ENCODE data around the gene ARIH2.

ARIH2 gene

GRCh38 chr3:48926425-48927392, 8.1 kb downstream of the ARIH2 start:
- Histone ChIP-seq H3K23ac (ENCODE audit: low read length in 2 of 2) (no peak overlapping the region), H3K14ac (ENCODE audit: low read length in 2 of 2) (no peak overlapping the region), H3K27ac (ENCODE audit: low read length, poor library complexity, severe bottlenecking) (no peak overlapping the region), H3K79me1 (replicated peaks; ENCODE audit: low read length, poor library complexity, severe bottlenecking) (peaks cover 6% of the 10 kb centered on the region), H3K18ac (ENCODE audit: low read depth in 1 of 2, low read length in 2 of 2) (no peak overlapping the region), H3K4ac (ENCODE audit: low read depth in 1 of 2, low read length in 2 of 2) (no peak overlapping the region), H2AK5ac (ENCODE audit: low read length, severe bottlenecking) (no peak overlapping the region), H2AFZ (ENCODE audit: low read depth, low read length) (no peak overlapping the region), H3K9me3 (ENCODE audit: control insufficient read depth, low read length) (no peaks in the 10 kb centered on the region), H2BK5ac (ENCODE audit: low read depth, low read length, poor library complexity, severe bottlenecking) (no peak overlapping the region), H3K4me3 (ENCODE audit: insufficient read depth in 1 of 2, low read depth in 1 of 2, low read length in 2 of 2) (peak overlapping the region in 1 of 2 experiments; percentile 33), H3K4me1 (ENCODE audit: control insufficient read depth, insufficient read depth, low read depth, low read length) (peaks cover 9% of the 10 kb centered on the region), H4K91ac (ENCODE audit: low read length) (no peak overlapping the region), H4K8ac (ENCODE audit: low read length) (no peak overlapping the region), H3K27me3 (ENCODE audit: control insufficient read depth in 1 of 2, insufficient read depth in 1 of 2, low read length in 2 of 2) (no peaks in the 10 kb centered on the region), H2BK120ac (ENCODE audit: low read depth, low read length) (no peak overlapping the region), H3K36me3 (ENCODE audit: control insufficient read depth in 1 of 2, insufficient read depth in 2 of 2, low read depth in 1 of 2, low read length in 2 of 2) (peaks cover 31 to 49% of the 10 kb centered on the region in 2 experiments), H2BK15ac (ENCODE audit: low read depth, poor library complexity, severe bottlenecking) (no peak overlapping the region), H3K4me2 (ENCODE audit: low read length, poor library complexity, severe bottlenecking) (no peak overlapping the region), H3K9ac (ENCODE audit: low read length) (peak overlapping the region; percentile 22), H2BK12ac (ENCODE audit: low read length in 2 of 2) (no peak overlapping the region)
- DNase-seq = peak; percentile 45
- 98% methylated on average over 10 of the region's 11 CpGs for WGBS

- no peak overlapping the region for H4K91ac ChIP-seq (ENCODE audit: low read length)
- no peak overlapping the region for H2BK5ac ChIP-seq (ENCODE audit: low read depth, low read length, poor library complexity, severe bottlenecking)
- H3K14ac ChIP-seq (ENCODE audit: low read length in 2 of 2) = no peak overlapping the region
- 82% methylated on average over 2 of the region's 2 CpGs for WGBS
- peaks cover 10% of the 10 kb centered on the region for H3K79me1 ChIP-seq (replicated peaks; ENCODE audit: low read length, poor library complexity, severe bottlenecking)
- H2BK12ac ChIP-seq (ENCODE audit: low read length in 2 of 2) = no peak overlapping the region
- H3K9ac ChIP-seq (ENCODE audit: low read length) = no peak overlapping the region
- H3K27me3 ChIP-seq (ENCODE audit: control insufficient read depth in 1 of 2, insufficient read depth in 1 of 2, low read length in 2 of 2) = no peaks in the 10 kb centered on the region
- no peak overlapping the region for H2BK120ac ChIP-seq (ENCODE audit: low read depth, low read length)
- no peak for DNase-seq
- H3K9me3 ChIP-seq (ENCODE audit: control insufficient read depth, low read length) = no peaks in the 10 kb centered on the region
- H3K4me3 ChIP-seq (ENCODE audit: insufficient read depth in 1 of 2, low read depth in 1 of 2, low read length in 2 of 2) = no peak overlapping the region
- H2BK15ac ChIP-seq (ENCODE audit: low read depth, poor library complexity, severe bottlenecking) = no peak overlapping the region
- H2AK5ac ChIP-seq (ENCODE audit: low read length, severe bottlenecking) = no peak overlapping the region
- peaks cover 5% of the 10 kb centered on the region for H3K4me1 ChIP-seq (ENCODE audit: control insufficient read depth, insufficient read depth, low read depth, low read length)
- no peak overlapping the region for H3K27ac ChIP-seq (ENCODE audit: low read length, poor library complexity, severe bottlenecking)
- H4K8ac ChIP-seq (ENCODE audit: low read length) = no peak overlapping the region
- H3K23ac ChIP-seq (ENCODE audit: low read length in 2 of 2) = no peak overlapping the region
- no peak overlapping the region for H3K4ac ChIP-seq (ENCODE audit: low read depth in 1 of 2, low read length in 2 of 2)
- H3K36me3 ChIP-seq (ENCODE audit: control insufficient read depth in 1 of 2, insufficient read depth in 2 of 2, low read depth in 1 of 2, low read length in 2 of 2) = peaks cover 28 to 52% of the 10 kb centered on the region in 2 experiments
- H3K18ac ChIP-seq (ENCODE audit: low read depth in 1 of 2, low read length in 2 of 2) = no peak overlapping the region
- no peak overlapping the region for H3K4me2 ChIP-seq (ENCODE audit: low read length, poor library complexity, severe bottlenecking)
- no peak overlapping the region for H2AFZ ChIP-seq (ENCODE audit: low read depth, low read length)
Measured at GRCh38 chr3:48927928-48928327, 9.3 kb downstream of the ARIH2 start.

- Histone ChIP-seq H3K23ac (ENCODE audit: low read length in 2 of 2) (no peak overlapping the region), H3K18ac (ENCODE audit: low read depth in 1 of 2, low read length in 2 of 2) (no peak overlapping the region), H3K36me3 (ENCODE audit: control insufficient read depth in 1 of 2, insufficient read depth in 2 of 2, low read depth in 1 of 2, low read length in 2 of 2) (peaks cover 32 to 49% of the 10 kb centered on the region in 2 experiments), H3K4ac (ENCODE audit: low read depth in 1 of 2, low read length in 2 of 2) (no peak overlapping the region), H2AK5ac (ENCODE audit: low read length, severe bottlenecking) (no peak overlapping the region), H2AFZ (ENCODE audit: low read depth, low read length) (no peak overlapping the region), H4K91ac (ENCODE audit: low read length) (no peak overlapping the region), H2BK12ac (ENCODE audit: low read length in 2 of 2) (no peak overlapping the region), H3K4me1 (ENCODE audit: control insufficient read depth, insufficient read depth, low read depth, low read length) (peaks cover 5% of the 10 kb centered on the region), H2BK15ac (ENCODE audit: low read depth, poor library complexity, severe bottlenecking) (no peak overlapping the region), H3K4me3 (ENCODE audit: insufficient read depth in 1 of 2, low read depth in 1 of 2, low read length in 2 of 2) (no peak overlapping the region), H3K4me2 (ENCODE audit: low read length, poor library complexity, severe bottlenecking) (no peak overlapping the region), H3K27ac (ENCODE audit: low read length, poor library complexity, severe bottlenecking) (peak overlapping the region; percentile 18), H4K8ac (ENCODE audit: low read length) (no peak overlapping the region), H3K9ac (ENCODE audit: low read length) (no peak overlapping the region), H3K27me3 (ENCODE audit: control insufficient read depth in 1 of 2, insufficient read depth in 1 of 2, low read length in 2 of 2) (no peaks in the 10 kb centered on the region), H3K14ac (ENCODE audit: low read length in 2 of 2) (no peak overlapping the region), H2BK5ac (ENCODE audit: low read depth, low read length, poor library complexity, severe bottlenecking) (no peak overlapping the region), H3K9me3 (ENCODE audit: control insufficient read depth, low read length) (no peaks in the 10 kb centered on the region), H3K79me1 (replicated peaks; ENCODE audit: low read length, poor library complexity, severe bottlenecking) (peaks cover 10% of the 10 kb centered on the region), H2BK120ac (ENCODE audit: low read depth, low read length) (no peak overlapping the region)
- no peak for DNase-seq
- WGBS = no CpG with 5 or more reads among the region's 1 CpG
Measured at GRCh38 chr3:48928679-48929078, 10.0 kb downstream of the ARIH2 start.

- no peak overlapping the region for H2BK15ac ChIP-seq (ENCODE audit: low read depth, poor library complexity, severe bottlenecking)
- H3K9me3 ChIP-seq (ENCODE audit: control insufficient read depth, low read length) = no peaks in the 10 kb centered on the region
Measured at GRCh38 chr3:48929358-48930035, 10.9 kb downstream of the ARIH2 start.

More at GRCh38 chr3:48929358-48930035, 10.9 kb downstream of the ARIH2 start:
- H3K23ac ChIP-seq (ENCODE audit: low read length in 2 of 2) = no peak overlapping the region
- H3K36me3 ChIP-seq (ENCODE audit: control insufficient read depth in 1 of 2, insufficient read depth in 2 of 2, low read depth in 1 of 2, low read length in 2 of 2) = peaks cover 24 to 49% of the 10 kb centered on the region in 2 experiments
- no peak overlapping the region for H3K27ac ChIP-seq (ENCODE audit: low read length, poor library complexity, severe bottlenecking)
- H2BK12ac ChIP-seq (ENCODE audit: low read length in 2 of 2) = no peak overlapping the region
- H3K79me1 ChIP-seq (replicated peaks; ENCODE audit: low read length, poor library complexity, severe bottlenecking) = peaks cover 8% of the 10 kb centered on the region
- no peak overlapping the region for H3K9ac ChIP-seq (ENCODE audit: low read length)
- no peak overlapping the region for H3K4me3 ChIP-seq (ENCODE audit: insufficient read depth in 1 of 2, low read depth in 1 of 2, low read length in 2 of 2)
- H2BK120ac ChIP-seq (ENCODE audit: low read depth, low read length) = no peak overlapping the region
- no peak overlapping the region for H3K18ac ChIP-seq (ENCODE audit: low read depth in 1 of 2, low read length in 2 of 2)
- H2AFZ ChIP-seq (ENCODE audit: low read depth, low read length) = no peak overlapping the region
- no peak overlapping the region for H3K14ac ChIP-seq (ENCODE audit: low read length in 2 of 2)
- DNase-seq = no peak
- no peak overlapping the region for H2BK5ac ChIP-seq (ENCODE audit: low read depth, low read length, poor library complexity, severe bottlenecking)
- H3K4me1 ChIP-seq (ENCODE audit: control insufficient read depth, insufficient read depth, low read depth, low read length) = peaks cover 5% of the 10 kb centered on the region
- no peak overlapping the region for H4K8ac ChIP-seq (ENCODE audit: low read length)
- no peak overlapping the region for H4K91ac ChIP-seq (ENCODE audit: low read length)
- H2AK5ac ChIP-seq (ENCODE audit: low read length, severe bottlenecking) = no peak overlapping the region
- WGBS = 86% methylated on average over 3 of the region's 3 CpGs
- no peaks in the 10 kb centered on the region for H3K27me3 ChIP-seq (ENCODE audit: control insufficient read depth in 1 of 2, insufficient read depth in 1 of 2, low read length in 2 of 2)
- no peak overlapping the region for H3K4me2 ChIP-seq (ENCODE audit: low read length, poor library complexity, severe bottlenecking)
- no peak overlapping the region for H3K4ac ChIP-seq (ENCODE audit: low read depth in 1 of 2, low read length in 2 of 2)

Measured in mesenchymal stem cell (in vitro differentiated cells and primary cell).